Glutamatergic neuron (in vitro differentiated cells): ENCODE results near the gene FCAMR. TPM values are rescaled to one million over a fixed set of nuclear protein-coding genes. Genes with fewer than 3 reads are reported as not detected.

Source experiments
- DNase-seq: peaks from one replicate; pipeline ENCODE4 v3.0.0; 2022
- H3K27ac Mint-ChIP-seq: one replicate; pipeline ENCODE4 v1.8.0; 2020; ENCODE audit warnings: mild to moderate bottlenecking, mixed read lengths, inconsistent platforms; ENCODE audit not compliant: unreplicated experiment
- H3K27me3 Mint-ChIP-seq: one replicate; pipeline ENCODE4 v1.8.0; 2020; ENCODE audit warnings: mild to moderate bottlenecking, moderate library complexity, mixed read lengths, inconsistent platforms; ENCODE audit not compliant: unreplicated experiment
- H3K36me3 Mint-ChIP-seq: one replicate; pipeline ENCODE4 v1.8.0; 2020; ENCODE audit warnings: mild to moderate bottlenecking, mixed read lengths, inconsistent platforms; ENCODE audit not compliant: unreplicated experiment
- H3K4me1 Mint-ChIP-seq: one replicate; pipeline ENCODE4 v1.8.0; 2020; ENCODE audit warnings: mild to moderate bottlenecking, low read depth, mixed read lengths, inconsistent platforms; ENCODE audit not compliant: unreplicated experiment
- H3K4me3 Mint-ChIP-seq: one replicate; pipeline ENCODE4 v1.8.0; 2020; ENCODE audit warnings: mild to moderate bottlenecking, mixed read lengths, inconsistent platforms; ENCODE audit not compliant: unreplicated experiment
- H3K9me3 Mint-ChIP-seq: one replicate; pipeline ENCODE4 v1.8.0; 2020; ENCODE audit warnings: mild to moderate bottlenecking, moderate library complexity, mixed read lengths, inconsistent platforms; ENCODE audit not compliant: unreplicated experiment
- CTCF ChIP-seq: fragments of 200-600 bp; sonication (generic); IDR thresholded peaks from one replicate; pipeline ENCODE4 v1.5.0; 2021; ENCODE audit not compliant: partially characterized antibody, unreplicated experiment
- total RNA-seq: library from RNA; stranded (reverse); fragmentation: NEBNext Ultra II Directional; extraction: Animal tissue kit (Norgen Biotek cat#: 25700); gene quantifications from one replicate; pipeline ENCODE4 v1.2.1, GENCODE V29; 2021; ENCODE audit not compliant: unreplicated experiment

Gene FCAMR
- total RNA-seq, 1 donor from 2014 or later: not detected

GRCh38 chr1:206939131-206939530 lies 31.1 kb downstream of the FCAMR start:
- Mint-ChIP-seq H3K36me3 (no peaks in the 10 kb centered on the region), H3K27ac (no peak overlapping the region), H3K4me3 (no peak overlapping the region), H3K9me3 (peaks cover 2% of the 10 kb centered on the region), H3K4me1 (no peaks in the 10 kb centered on the region), H3K27me3 (peaks cover 4% of the 10 kb centered on the region)
- no peak for DNase-seq
- no peak for TF ChIP-seq CTCF

GRCh38 chr1:206937425-206937824 lies 32.8 kb downstream of the FCAMR start:
- Mint-ChIP-seq H3K9me3 (peaks cover 2% of the 10 kb centered on the region), H3K4me1 (no peaks in the 10 kb centered on the region), H3K27me3 (no peaks in the 10 kb centered on the region)

GRCh38 chr1:206935491-206936067 lies 34.7 kb downstream of the FCAMR start:
- peak; percentile 47 for TF ChIP-seq CTCF
- Mint-ChIP-seq H3K27me3 (no peaks in the 10 kb centered on the region), H3K36me3 (no peaks in the 10 kb centered on the region), H3K27ac (no peak overlapping the region), H3K4me1 (no peaks in the 10 kb centered on the region), H3K9me3 (peaks cover 2% of the 10 kb centered on the region), H3K4me3 (no peak overlapping the region)
- DNase-seq: peak; percentile 58

More at GRCh38 chr1:206937425-206937824, 32.8 kb downstream of the FCAMR start:
- Mint-ChIP-seq H3K27ac (no peak overlapping the region), H3K4me3 (no peak overlapping the region), H3K36me3 (no peaks in the 10 kb centered on the region)
- TF ChIP-seq CTCF: no peak
- DNase-seq: no peak

GRCh38 chr1:206933333-206933945 lies 36.8 kb downstream of the FCAMR start:
- peak; percentile 28 for DNase-seq
- H3K4me1 Mint-ChIP-seq: no peaks in the 10 kb centered on the region
- no peak overlapping the region for H3K27ac Mint-ChIP-seq
- TF ChIP-seq CTCF: peak; percentile 53
- H3K36me3 Mint-ChIP-seq: no peaks in the 10 kb centered on the region
- no peaks in the 10 kb centered on the region for H3K27me3 Mint-ChIP-seq
- peaks cover 2% of the 10 kb centered on the region for H3K9me3 Mint-ChIP-seq
- no peak overlapping the region for H3K4me3 Mint-ChIP-seq

- H3K36me3 Mint-ChIP-seq: no peaks in the 10 kb centered on the region
- no peak for TF ChIP-seq CTCF
- H3K4me1 Mint-ChIP-seq: no peaks in the 10 kb centered on the region
- H3K4me3 Mint-ChIP-seq: no peak overlapping the region
- DNase-seq: no peak
- no peaks in the 10 kb centered on the region for H3K27me3 Mint-ChIP-seq
- H3K27ac Mint-ChIP-seq: no peak overlapping the region
- peaks cover 2% of the 10 kb centered on the region for H3K9me3 Mint-ChIP-seq
Measured at GRCh38 chr1:206932177-206932576, 38.1 kb downstream of the FCAMR start.
